Activated T-cell treated with anti-CD3 and anti-CD28 coated beads, Interleukin-2, amount 50 U/mL, for 24 hours (primary cell): ENCODE results near the gene COL25A1.

ENCODE experiments used
- DNase-seq: peaks from one replicate; pipeline ENCODE4 v3.0.0-alpha.2; 2020
- H3K27ac Mint-ChIP-seq: 2 replicates; pipeline ENCODE4 v1.8.0; 2020; ENCODE audit warnings: mild to moderate bottlenecking, mixed read lengths
- H3K27me3 Mint-ChIP-seq: 2 replicates; pipeline ENCODE4 v1.8.0; 2020; ENCODE audit warnings: mixed read lengths
- H3K36me3 Mint-ChIP-seq: 2 replicates; pipeline ENCODE4 v1.8.0; 2020; ENCODE audit warnings: low read depth, mixed read lengths
- H3K4me1 Mint-ChIP-seq: 2 replicates; pipeline ENCODE4 v1.8.0; 2020; ENCODE audit warnings: low read depth, mixed read lengths
- H3K4me3 Mint-ChIP-seq: 2 replicates; pipeline ENCODE4 v1.8.0; 2020; ENCODE audit warnings: mild to moderate bottlenecking, moderate library complexity, mixed read lengths
- H3K9me3 Mint-ChIP-seq: 2 replicates; pipeline ENCODE4 v1.8.0; 2020; ENCODE audit warnings: mixed read lengths

The COL25A1 gene

GRCh38 chr4:109183931-109184490 lies 118.4 kb downstream of the COL25A1 start:
- Mint-ChIP-seq H3K9me3 (no peaks in the 10 kb centered on the region), H3K27ac (no peak overlapping the region), H3K4me3 (no peak overlapping the region), H3K4me1 (no peaks in the 10 kb centered on the region), H3K36me3 (no peaks in the 10 kb centered on the region), H3K27me3 (peaks cover 12% of the 10 kb centered on the region)
- DNase-seq = no peak

GRCh38 chr4:109182696-109183095 lies 119.8 kb downstream of the COL25A1 start:
- H3K4me1 Mint-ChIP-seq = no peaks in the 10 kb centered on the region
- no peak overlapping the region for H3K4me3 Mint-ChIP-seq
- no peaks in the 10 kb centered on the region for H3K9me3 Mint-ChIP-seq
- no peak overlapping the region for H3K27ac Mint-ChIP-seq
- peaks cover 4% of the 10 kb centered on the region for H3K27me3 Mint-ChIP-seq
- no peak for DNase-seq
- no peaks in the 10 kb centered on the region for H3K36me3 Mint-ChIP-seq

DNA sequence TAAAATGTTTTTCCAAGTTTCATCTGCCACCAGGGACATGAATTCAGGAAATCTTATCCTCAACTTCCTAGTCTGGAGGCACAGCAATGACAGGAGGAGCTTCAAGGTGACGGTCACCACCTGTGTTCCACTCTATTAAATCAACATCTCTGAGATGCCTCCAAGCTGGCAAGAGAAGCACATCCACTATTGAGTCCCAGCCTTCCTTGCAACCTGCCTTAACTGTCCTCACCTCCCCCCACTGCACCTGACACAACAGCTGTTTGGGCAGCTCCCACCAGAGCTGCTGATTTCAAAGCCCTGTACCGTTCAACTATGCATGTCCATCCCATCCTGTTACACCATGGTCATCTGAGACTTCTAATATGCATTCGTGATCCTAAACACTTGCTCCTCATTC lies 123.4 kb downstream of the COL25A1 start:
- H3K27ac Mint-ChIP-seq = no peak overlapping the region
- no peaks in the 10 kb centered on the region for H3K36me3 Mint-ChIP-seq
- no peaks in the 10 kb centered on the region for H3K27me3 Mint-ChIP-seq
- H3K4me3 Mint-ChIP-seq = no peak overlapping the region
- no peaks in the 10 kb centered on the region for H3K9me3 Mint-ChIP-seq
- no peak for DNase-seq
- H3K4me1 Mint-ChIP-seq = no peaks in the 10 kb centered on the region

GRCh38 chr4:109177096-109177810 lies 125.2 kb downstream of the COL25A1 start:
- H3K27me3 Mint-ChIP-seq = no peaks in the 10 kb centered on the region
- no peaks in the 10 kb centered on the region for H3K36me3 Mint-ChIP-seq
- no peak for DNase-seq
- H3K27ac Mint-ChIP-seq = no peak overlapping the region
- no peak overlapping the region for H3K4me3 Mint-ChIP-seq
- H3K9me3 Mint-ChIP-seq = no peaks in the 10 kb centered on the region
- no peaks in the 10 kb centered on the region for H3K4me1 Mint-ChIP-seq

- DNase-seq = no peak
- H3K9me3 Mint-ChIP-seq = no peaks in the 10 kb centered on the region
- H3K27me3 Mint-ChIP-seq = no peaks in the 10 kb centered on the region
- no peaks in the 10 kb centered on the region for H3K4me1 Mint-ChIP-seq
- no peak overlapping the region for H3K27ac Mint-ChIP-seq
- H3K4me3 Mint-ChIP-seq = no peak overlapping the region
- no peaks in the 10 kb centered on the region for H3K36me3 Mint-ChIP-seq
These were observed 128.1 kb downstream of the COL25A1 start for GRCh38 chr4:109174224-109174953.

- no peak for DNase-seq
- no peak overlapping the region for H3K27ac Mint-ChIP-seq
- H3K27me3 Mint-ChIP-seq = no peaks in the 10 kb centered on the region
- H3K36me3 Mint-ChIP-seq = no peaks in the 10 kb centered on the region
- H3K4me3 Mint-ChIP-seq = no peak overlapping the region
- H3K9me3 Mint-ChIP-seq = no peaks in the 10 kb centered on the region
- no peaks in the 10 kb centered on the region for H3K4me1 Mint-ChIP-seq
These were observed 130.2 kb downstream of the COL25A1 start for GRCh38 chr4:109172301-109172700.

DNA sequence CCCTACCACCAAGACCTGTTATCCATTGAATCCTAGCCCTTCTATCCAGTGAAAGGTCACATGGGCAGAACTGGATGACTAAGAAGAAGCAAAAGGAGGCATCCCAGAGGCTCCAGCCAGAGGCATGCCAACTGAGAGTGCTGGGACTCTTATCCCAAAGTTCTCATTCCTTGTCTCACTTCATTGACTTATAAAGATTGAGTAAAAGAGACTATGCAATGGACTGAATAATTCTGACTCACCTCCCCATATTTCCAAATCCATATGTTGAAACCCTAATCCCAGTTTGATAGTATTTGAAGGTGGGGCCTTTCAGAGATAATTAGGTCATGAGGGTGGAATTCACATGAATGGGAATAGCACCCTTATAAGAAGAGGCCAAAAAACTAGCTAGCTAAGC lies 131.4 kb downstream of the COL25A1 start:
- DNase-seq = no peak
- Mint-ChIP-seq H3K27me3 (peaks cover 5% of the 10 kb centered on the region), H3K4me1 (no peaks in the 10 kb centered on the region), H3K9me3 (no peaks in the 10 kb centered on the region), H3K4me3 (no peak overlapping the region), H3K36me3 (no peaks in the 10 kb centered on the region), H3K27ac (no peak overlapping the region)

GRCh38 chr4:109169170-109169569 lies 133.3 kb downstream of the COL25A1 start:
- H3K27me3 Mint-ChIP-seq = peaks cover 6% of the 10 kb centered on the region
- no peak overlapping the region for H3K27ac Mint-ChIP-seq
- no peaks in the 10 kb centered on the region for H3K36me3 Mint-ChIP-seq
- no peaks in the 10 kb centered on the region for H3K9me3 Mint-ChIP-seq
- no peaks in the 10 kb centered on the region for H3K4me1 Mint-ChIP-seq
- no peak for DNase-seq
- no peak overlapping the region for H3K4me3 Mint-ChIP-seq

DNA sequence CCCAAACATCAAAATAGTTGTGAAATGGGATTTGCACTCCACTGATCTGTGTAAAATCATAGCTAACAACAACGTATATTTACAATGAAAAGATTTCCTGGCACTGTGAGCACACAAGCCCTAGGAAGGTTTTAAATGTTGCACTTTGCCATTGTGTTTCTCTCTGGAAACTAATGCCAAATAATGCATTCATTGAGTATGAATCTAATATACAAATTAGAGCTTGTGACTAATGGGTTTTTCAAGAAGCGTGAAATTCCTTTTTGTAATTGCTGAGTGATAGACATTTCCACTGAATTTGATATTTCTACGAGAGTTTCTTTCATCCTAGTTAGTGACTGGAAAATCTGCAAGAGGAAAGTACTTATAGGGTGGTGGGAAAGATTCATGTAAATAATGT lies 135.9 kb downstream of the COL25A1 start:
- Mint-ChIP-seq H3K9me3 (no peaks in the 10 kb centered on the region), H3K4me1 (no peaks in the 10 kb centered on the region), H3K27me3 (peaks cover 6% of the 10 kb centered on the region), H3K36me3 (no peaks in the 10 kb centered on the region), H3K27ac (no peak overlapping the region), H3K4me3 (no peak overlapping the region)
- no peak for DNase-seq

GRCh38 chr4:109166126-109166525 lies 136.3 kb downstream of the COL25A1 start:
- peaks cover 6% of the 10 kb centered on the region for H3K27me3 Mint-ChIP-seq
- no peak for DNase-seq
- H3K36me3 Mint-ChIP-seq = no peaks in the 10 kb centered on the region
- no peak overlapping the region for H3K27ac Mint-ChIP-seq
- no peak overlapping the region for H3K4me3 Mint-ChIP-seq
- H3K4me1 Mint-ChIP-seq = no peaks in the 10 kb centered on the region
- H3K9me3 Mint-ChIP-seq = no peaks in the 10 kb centered on the region

DNA sequence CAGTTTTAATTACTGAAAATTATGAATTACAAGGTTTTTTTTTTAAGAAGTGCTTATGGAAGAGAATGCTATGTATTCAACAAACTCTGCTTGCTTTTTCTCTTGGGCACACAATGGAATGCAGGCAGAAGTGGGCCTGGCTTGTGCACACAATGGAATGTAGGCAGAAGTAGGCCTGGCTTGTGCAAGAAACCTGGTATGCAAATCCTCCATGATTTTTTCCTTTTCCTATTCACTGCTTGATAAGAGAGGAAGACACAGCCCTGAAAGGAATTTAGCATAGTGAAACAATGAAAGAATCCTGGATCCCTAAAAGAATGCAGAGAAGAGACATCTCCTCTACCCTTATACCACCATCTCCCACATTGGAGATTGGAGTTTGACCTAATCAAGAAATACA lies 138.4 kb downstream of the COL25A1 start:
- H3K27ac Mint-ChIP-seq = no peak overlapping the region
- no peak overlapping the region for H3K4me3 Mint-ChIP-seq
- no peaks in the 10 kb centered on the region for H3K36me3 Mint-ChIP-seq
- H3K9me3 Mint-ChIP-seq = no peaks in the 10 kb centered on the region
- H3K4me1 Mint-ChIP-seq = no peaks in the 10 kb centered on the region
- no peak for DNase-seq
- peaks cover 6% of the 10 kb centered on the region for H3K27me3 Mint-ChIP-seq

DNA sequence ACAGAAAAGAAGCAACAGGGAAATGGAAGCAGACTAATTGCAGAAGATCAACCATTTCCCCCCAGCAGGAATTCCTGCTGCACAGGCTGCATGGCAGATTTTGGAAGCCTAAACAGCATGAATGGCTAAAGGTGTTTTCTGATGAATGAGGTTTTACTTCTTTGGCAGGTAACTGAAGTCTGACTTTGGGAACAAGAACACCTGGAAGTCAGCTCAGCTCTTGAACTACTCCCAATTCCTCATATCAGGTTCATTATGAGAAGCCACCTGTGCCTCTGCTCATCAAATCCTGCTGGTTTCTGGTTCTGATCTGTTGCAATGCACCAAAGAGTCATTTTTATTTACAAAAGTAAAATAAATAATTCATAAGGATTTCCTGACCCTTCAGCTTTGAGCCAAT lies 139.0 kb downstream of the COL25A1 start:
- peaks cover 6% of the 10 kb centered on the region for H3K27me3 Mint-ChIP-seq
- no peak overlapping the region for H3K27ac Mint-ChIP-seq
- DNase-seq = no peak
- H3K4me1 Mint-ChIP-seq = no peaks in the 10 kb centered on the region
- H3K4me3 Mint-ChIP-seq = no peak overlapping the region
- no peaks in the 10 kb centered on the region for H3K9me3 Mint-ChIP-seq
- no peaks in the 10 kb centered on the region for H3K36me3 Mint-ChIP-seq

- no peaks in the 10 kb centered on the region for H3K4me1 Mint-ChIP-seq
- no peak overlapping the region for H3K27ac Mint-ChIP-seq
- no peak overlapping the region for H3K4me3 Mint-ChIP-seq
- H3K9me3 Mint-ChIP-seq = no peaks in the 10 kb centered on the region
- H3K36me3 Mint-ChIP-seq = no peaks in the 10 kb centered on the region
- no peak for DNase-seq
- H3K27me3 Mint-ChIP-seq = peaks cover 6% of the 10 kb centered on the region
These were observed 139.7 kb downstream of the COL25A1 start for GRCh38 chr4:109162759-109163158.

- H3K9me3 Mint-ChIP-seq = no peaks in the 10 kb centered on the region
- H3K27me3 Mint-ChIP-seq = peaks cover 9% of the 10 kb centered on the region
- no peak overlapping the region for H3K4me3 Mint-ChIP-seq
- no peaks in the 10 kb centered on the region for H3K36me3 Mint-ChIP-seq
- no peak overlapping the region for H3K27ac Mint-ChIP-seq
- DNase-seq = no peak
- H3K4me1 Mint-ChIP-seq = no peaks in the 10 kb centered on the region
These were observed 142.0 kb downstream of the COL25A1 start for GRCh38 chr4:109160494-109160893.

GRCh38 chr4:109157696-109158095 lies 144.8 kb downstream of the COL25A1 start:
- Mint-ChIP-seq H3K36me3 (no peaks in the 10 kb centered on the region), H3K27ac (no peak overlapping the region), H3K4me1 (no peaks in the 10 kb centered on the region), H3K27me3 (peaks cover 10% of the 10 kb centered on the region), H3K9me3 (no peaks in the 10 kb centered on the region), H3K4me3 (no peak overlapping the region)
- no peak for DNase-seq
